ENCODE measurements around the gene SKIL.

The SKIL gene

GRCh38 chr3:170437696-170438407 lies 80.3 kb downstream of the SKIL start:
- no peak for DNase-seq (ENCODE audit: low read depth in 2 of 2)

GRCh38 chr3:170438836-170439235 lies 81.3 kb downstream of the SKIL start:
- no peak for DNase-seq (ENCODE audit: low read depth in 2 of 2)

- no peak for DNase-seq (ENCODE audit: low read depth in 2 of 2)
Observed at GRCh38 chr3:170440344-170440743, 82.8 kb downstream of the SKIL start.

- no peak for DNase-seq (ENCODE audit: low read depth in 2 of 2)
Observed at GRCh38 chr3:170441412-170441811, 83.9 kb downstream of the SKIL start.

- no peak for DNase-seq (ENCODE audit: low read depth in 2 of 2)
Observed at GRCh38 chr3:170442947-170443346, 85.4 kb downstream of the SKIL start.

- no peak for DNase-seq (ENCODE audit: low read depth in 2 of 2)
Observed at GRCh38 chr3:170443457-170443856, 85.9 kb downstream of the SKIL start.
